Ishikawa (cell line): ENCODE results near the gene TRAPPC14.
A peak's percentile ranks its signal among the peaks of the same experiment; 100 is the strongest.

Source experiments
- CEBPB ChIP-seq: IDR thresholded peaks from 2 replicates; pipeline ENCODE4 v1.6.1; 2012
- CREB1 ChIP-seq: IDR thresholded peaks from 2 replicates; pipeline ENCODE4 v1.6.1; 2012; ENCODE audit warnings: low read depth
- EGR1 ChIP-seq: IDR thresholded peaks from 2 replicates; pipeline ENCODE4 v1.6.1; 2012
- EP300 ChIP-seq: IDR thresholded peaks from 2 replicates; pipeline ENCODE4 v1.6.1; 2012; ENCODE audit warnings: borderline replicate concordance
- FOXM1 ChIP-seq: IDR thresholded peaks from 2 replicates; pipeline ENCODE4 v1.6.1; 2012; ENCODE audit warnings: low read depth, borderline replicate concordance
- NFIC ChIP-seq: IDR thresholded peaks from 2 replicates; pipeline ENCODE4 v1.6.1; 2012
- RAD21 ChIP-seq: IDR thresholded peaks from 2 replicates; pipeline ENCODE4 v1.6.1; 2012; ENCODE audit warnings: low read depth
- TAF1 ChIP-seq: IDR thresholded peaks from 2 replicates; pipeline ENCODE4 v1.6.1; 2012; ENCODE audit warnings: low read depth, mild to moderate bottlenecking
- TCF12 ChIP-seq: IDR thresholded peaks from 2 replicates; pipeline ENCODE4 v1.6.1; 2012; ENCODE audit warnings: low read depth
- TEAD4 ChIP-seq: IDR thresholded peaks from 2 replicates; pipeline ENCODE4 v1.6.1; 2012
- YY1 ChIP-seq: IDR thresholded peaks from 2 replicates; pipeline ENCODE4 v1.6.1; 2012; ENCODE audit warnings: low read depth
- ZBTB7A ChIP-seq: IDR thresholded peaks from 2 replicates; pipeline ENCODE4 v1.6.1; 2012; ENCODE audit warnings: low read depth
- TF ChIP-seq, protein P1 (sequence below): IDR thresholded peaks from 2 replicates; pipeline ENCODE4 v1.6.1; 2012; ENCODE audit warnings: low read depth, mild to moderate bottlenecking
- TF ChIP-seq, protein P2 (sequence below): IDR thresholded peaks from 2 replicates; pipeline ENCODE4 v1.6.1; 2012
- TF ChIP-seq, protein P3 (sequence below): IDR thresholded peaks from 2 replicates; pipeline ENCODE4 v1.6.1; 2012

Gene TRAPPC14, protein sequence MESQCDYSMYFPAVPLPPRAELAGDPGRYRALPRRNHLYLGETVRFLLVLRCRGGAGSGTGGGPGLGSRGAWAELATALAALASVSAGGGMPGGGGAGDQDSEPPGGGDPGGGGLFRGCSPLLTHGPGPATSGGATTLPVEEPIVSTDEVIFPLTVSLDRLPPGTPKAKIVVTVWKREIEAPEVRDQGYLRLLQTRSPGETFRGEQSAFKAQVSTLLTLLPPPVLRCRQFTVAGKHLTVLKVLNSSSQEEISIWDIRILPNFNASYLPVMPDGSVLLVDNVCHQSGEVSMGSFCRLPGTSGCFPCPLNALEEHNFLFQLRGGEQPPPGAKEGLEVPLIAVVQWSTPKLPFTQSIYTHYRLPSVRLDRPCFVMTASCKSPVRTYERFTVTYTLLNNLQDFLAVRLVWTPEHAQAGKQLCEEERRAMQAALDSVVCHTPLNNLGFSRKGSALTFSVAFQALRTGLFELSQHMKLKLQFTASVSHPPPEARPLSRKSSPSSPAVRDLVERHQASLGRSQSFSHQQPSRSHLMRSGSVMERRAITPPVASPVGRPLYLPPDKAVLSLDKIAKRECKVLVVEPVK

DNA sequence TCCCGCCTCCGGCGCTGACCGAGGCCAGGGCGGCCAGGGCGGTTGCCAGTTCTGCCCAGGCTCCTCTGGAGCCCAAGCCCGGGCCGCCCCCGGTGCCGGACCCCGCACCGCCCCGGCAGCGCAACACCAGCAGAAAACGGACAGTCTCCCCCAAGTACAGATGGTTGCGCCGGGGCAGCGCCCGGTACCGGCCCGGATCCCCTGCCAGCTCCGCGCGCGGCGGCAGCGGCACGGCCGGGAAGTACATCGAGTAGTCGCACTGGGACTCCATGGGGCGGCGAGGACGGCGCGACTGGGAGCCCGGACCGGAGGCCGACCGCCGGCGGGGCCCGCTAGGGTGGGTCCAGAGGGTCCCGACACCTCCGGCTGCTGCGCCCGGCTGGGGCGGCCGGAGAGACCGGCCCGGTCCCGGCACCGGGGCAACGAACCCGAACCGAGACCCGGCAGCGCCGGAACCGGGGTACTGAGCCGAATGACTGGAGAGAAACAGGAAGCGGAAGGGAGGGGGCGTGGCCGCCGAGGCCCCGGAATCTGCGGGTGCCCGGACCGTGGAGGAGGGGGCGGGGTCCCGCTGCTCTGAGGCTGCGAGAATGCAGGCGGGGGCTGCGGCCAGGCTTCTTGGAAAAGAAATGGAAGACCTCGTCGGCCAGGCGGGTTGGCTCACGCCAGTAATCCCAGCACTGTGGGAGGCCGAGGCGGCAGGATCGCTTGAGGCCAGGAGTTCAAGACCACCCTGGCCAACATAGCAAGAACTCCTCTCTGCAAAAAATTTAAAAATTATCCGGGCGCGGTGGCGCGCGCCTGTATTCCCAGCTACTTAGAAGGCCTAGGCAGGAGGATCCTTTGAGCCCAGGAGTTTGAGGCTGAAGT is at the start of gene TRAPPC14:
TSS of gene TRAPPC14 (minus strand) at position 495 of the 870 bp plus-strand sequence. CDS start at position 271, 224 bp downstream.
- TF ChIP-seq TAF1, result peak; percentile 83
- peak; percentile 87; the same call in 1 of the 2 replicates for TF ChIP-seq ZBTB7A
- TF ChIP-seq, protein P1, sequence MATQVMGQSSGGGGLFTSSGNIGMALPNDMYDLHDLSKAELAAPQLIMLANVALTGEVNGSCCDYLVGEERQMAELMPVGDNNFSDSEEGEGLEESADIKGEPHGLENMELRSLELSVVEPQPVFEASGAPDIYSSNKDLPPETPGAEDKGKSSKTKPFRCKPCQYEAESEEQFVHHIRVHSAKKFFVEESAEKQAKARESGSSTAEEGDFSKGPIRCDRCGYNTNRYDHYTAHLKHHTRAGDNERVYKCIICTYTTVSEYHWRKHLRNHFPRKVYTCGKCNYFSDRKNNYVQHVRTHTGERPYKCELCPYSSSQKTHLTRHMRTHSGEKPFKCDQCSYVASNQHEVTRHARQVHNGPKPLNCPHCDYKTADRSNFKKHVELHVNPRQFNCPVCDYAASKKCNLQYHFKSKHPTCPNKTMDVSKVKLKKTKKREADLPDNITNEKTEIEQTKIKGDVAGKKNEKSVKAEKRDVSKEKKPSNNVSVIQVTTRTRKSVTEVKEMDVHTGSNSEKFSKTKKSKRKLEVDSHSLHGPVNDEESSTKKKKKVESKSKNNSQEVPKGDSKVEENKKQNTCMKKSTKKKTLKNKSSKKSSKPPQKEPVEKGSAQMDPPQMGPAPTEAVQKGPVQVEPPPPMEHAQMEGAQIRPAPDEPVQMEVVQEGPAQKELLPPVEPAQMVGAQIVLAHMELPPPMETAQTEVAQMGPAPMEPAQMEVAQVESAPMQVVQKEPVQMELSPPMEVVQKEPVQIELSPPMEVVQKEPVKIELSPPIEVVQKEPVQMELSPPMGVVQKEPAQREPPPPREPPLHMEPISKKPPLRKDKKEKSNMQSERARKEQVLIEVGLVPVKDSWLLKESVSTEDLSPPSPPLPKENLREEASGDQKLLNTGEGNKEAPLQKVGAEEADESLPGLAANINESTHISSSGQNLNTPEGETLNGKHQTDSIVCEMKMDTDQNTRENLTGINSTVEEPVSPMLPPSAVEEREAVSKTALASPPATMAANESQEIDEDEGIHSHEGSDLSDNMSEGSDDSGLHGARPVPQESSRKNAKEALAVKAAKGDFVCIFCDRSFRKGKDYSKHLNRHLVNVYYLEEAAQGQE, result no peak
- no peak for TF ChIP-seq RAD21
- TF ChIP-seq CEBPB, result no peak
- TF ChIP-seq EGR1, result 0 out of 2 replicates have a peak, but pooled peaks have one; percentile 40
- TF ChIP-seq, protein P2, sequence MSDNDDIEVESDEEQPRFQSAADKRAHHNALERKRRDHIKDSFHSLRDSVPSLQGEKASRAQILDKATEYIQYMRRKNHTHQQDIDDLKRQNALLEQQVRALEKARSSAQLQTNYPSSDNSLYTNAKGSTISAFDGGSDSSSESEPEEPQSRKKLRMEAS, result peak; percentile 31; the same call in 1 of the 2 replicates
- peak; percentile 60 for TF ChIP-seq TCF12
- TF ChIP-seq YY1, result 0 out of 2 replicates have a peak, but pooled peaks have one; percentile 34
- peak; percentile 50; the same call in 1 of the 2 replicates for TF ChIP-seq TEAD4

DNA sequence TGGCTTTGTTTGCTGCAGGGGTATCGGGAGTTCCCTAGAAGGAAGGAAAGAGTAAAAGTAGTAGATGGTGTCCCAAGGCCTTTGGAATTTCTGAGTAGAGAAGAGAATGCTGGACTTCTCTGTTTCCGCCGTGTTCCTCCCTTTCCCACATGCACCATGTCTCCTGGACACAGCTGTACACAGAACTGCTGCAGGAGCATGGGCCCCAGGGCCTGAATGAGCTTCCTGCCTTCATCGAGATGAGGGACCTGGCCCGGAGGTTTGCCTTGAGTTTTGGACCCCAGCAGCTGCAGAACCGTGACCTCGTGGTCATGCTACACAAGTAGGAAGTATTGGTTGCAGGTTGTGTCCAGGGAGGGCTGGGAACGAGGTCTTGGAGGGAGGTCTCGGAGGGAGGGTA is 45.9 kb upstream of the TRAPPC14 start:
- TF ChIP-seq TEAD4 (no peak), YY1 (no peak), ZBTB7A (no peak), TCF12 (no peak), FOXM1 (no peak), EP300 (no peak), CEBPB (no peak), EGR1 (no peak), RAD21 (no peak), NFIC (no peak), TAF1 (no peak), CREB1 (no peak)

DNA sequence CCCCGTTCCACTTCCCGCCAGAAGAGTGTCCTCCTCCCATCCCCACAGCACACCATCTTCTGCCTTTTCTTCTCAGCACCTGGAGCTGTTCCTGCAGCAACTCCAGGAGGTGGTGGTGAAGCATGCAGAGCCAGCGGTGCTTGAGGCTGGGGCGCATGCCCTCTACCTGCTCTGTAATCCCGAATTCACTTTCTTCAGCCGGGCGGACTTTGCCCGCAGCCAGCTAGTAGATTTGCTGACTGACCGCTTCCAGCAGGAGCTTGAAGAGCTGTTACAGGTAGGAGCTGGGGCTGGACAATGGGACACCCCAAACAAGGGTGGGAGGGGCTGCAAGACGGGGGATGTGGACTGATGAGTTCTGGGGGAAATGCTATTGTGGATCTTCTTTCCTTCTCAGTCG is 42.2 kb upstream of the TRAPPC14 start:
- TF ChIP-seq, protein P2, result no peak
- TF ChIP-seq, protein P1, result no peak
- no peak for TF ChIP-seq TEAD4
- no peak for TF ChIP-seq EGR1
- no peak for TF ChIP-seq NFIC
- no peak for TF ChIP-seq TCF12
- no peak for TF ChIP-seq EP300
- no peak for TF ChIP-seq CEBPB
- TF ChIP-seq FOXM1, result no peak
- no peak for TF ChIP-seq TAF1
- TF ChIP-seq ZBTB7A, result no peak
- TF ChIP-seq RAD21, result no peak
- no peak for TF ChIP-seq YY1

DNA sequence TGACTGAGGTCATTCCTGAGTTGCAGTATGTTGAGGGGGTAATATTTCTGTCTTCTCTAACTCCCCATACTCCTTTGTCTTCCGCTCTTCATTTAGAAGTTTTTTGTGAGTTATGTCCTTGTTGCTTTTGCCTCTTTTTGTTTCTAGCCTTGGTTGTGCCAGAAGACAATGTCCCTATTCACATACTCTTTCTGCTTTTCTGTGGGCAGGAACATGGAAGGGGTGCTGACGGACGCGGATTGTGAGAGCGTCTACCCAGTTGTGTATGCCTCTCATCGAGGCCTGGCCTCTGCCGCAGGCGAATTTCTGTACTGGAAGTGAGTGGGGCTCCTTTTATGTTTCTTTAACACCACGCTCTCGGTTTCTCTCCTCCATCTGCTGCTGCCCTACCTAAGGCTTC is 39.7 kb upstream of the TRAPPC14 start:
- TF ChIP-seq YY1 (no peak), TAF1 (no peak), CEBPB (no peak), ZBTB7A (no peak), NFIC (no peak), EGR1 (no peak), CREB1 (no peak), EP300 (no peak), TCF12 (no peak), FOXM1 (no peak), RAD21 (no peak), TEAD4 (no peak)
- TF ChIP-seq, protein P1, result no peak
- TF ChIP-seq, protein P2, result no peak
- TF ChIP-seq, protein P3, sequence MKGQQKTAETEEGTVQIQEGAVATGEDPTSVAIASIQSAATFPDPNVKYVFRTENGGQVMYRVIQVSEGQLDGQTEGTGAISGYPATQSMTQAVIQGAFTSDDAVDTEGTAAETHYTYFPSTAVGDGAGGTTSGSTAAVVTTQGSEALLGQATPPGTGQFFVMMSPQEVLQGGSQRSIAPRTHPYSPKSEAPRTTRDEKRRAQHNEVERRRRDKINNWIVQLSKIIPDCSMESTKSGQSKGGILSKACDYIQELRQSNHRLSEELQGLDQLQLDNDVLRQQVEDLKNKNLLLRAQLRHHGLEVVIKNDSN, result no peak
